Measurements from ENCODE around the gene VEGFB.

The VEGFB gene

DNA sequence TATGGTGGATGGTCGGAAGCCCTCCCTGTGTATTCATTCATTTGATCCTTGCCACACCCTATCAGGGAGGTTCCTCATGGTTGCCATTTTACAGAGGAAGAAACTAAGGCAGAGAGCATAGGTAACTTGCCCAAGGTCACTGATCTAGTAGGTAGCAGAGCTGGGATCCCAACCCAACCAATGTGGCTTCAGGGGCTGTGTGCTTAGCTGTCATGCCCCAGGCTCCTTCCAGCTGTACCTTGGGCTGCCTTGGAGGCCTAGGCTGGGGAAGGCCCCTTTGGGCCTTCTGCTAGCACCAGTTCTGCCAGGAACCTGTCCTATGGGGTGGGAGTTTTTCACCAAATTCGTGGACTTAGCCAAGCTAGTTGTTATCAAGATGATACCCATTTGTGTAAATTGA is 41.5 kb downstream of the VEGFB start:
- no peaks in the 10 kb centered on the region for H3K27me3 ChIP-seq (ENCODE audit: insufficient read depth, low read length)
- no peak overlapping the region for H3K27ac ChIP-seq (ENCODE audit: low read depth, low read length)
- WGBS: 77% methylated on average over 2 of the region's 2 CpGs
- H3K9me3 ChIP-seq (ENCODE audit: insufficient read depth, low read depth, low read length): no peaks in the 10 kb centered on the region
- peaks cover 12% of the 10 kb centered on the region; the same call in 1 of the 2 replicates for H3K4me1 ChIP-seq (ENCODE audit: insufficient read depth, low read length)
- peaks cover 24% of the 10 kb centered on the region for H3K36me3 ChIP-seq (ENCODE audit: insufficient read depth, low read length)
- no peak overlapping the region for H3K9ac ChIP-seq (ENCODE audit: low read depth, low read length)
- H3K4me3 ChIP-seq (ENCODE audit: low read length): no peak overlapping the region

DNA sequence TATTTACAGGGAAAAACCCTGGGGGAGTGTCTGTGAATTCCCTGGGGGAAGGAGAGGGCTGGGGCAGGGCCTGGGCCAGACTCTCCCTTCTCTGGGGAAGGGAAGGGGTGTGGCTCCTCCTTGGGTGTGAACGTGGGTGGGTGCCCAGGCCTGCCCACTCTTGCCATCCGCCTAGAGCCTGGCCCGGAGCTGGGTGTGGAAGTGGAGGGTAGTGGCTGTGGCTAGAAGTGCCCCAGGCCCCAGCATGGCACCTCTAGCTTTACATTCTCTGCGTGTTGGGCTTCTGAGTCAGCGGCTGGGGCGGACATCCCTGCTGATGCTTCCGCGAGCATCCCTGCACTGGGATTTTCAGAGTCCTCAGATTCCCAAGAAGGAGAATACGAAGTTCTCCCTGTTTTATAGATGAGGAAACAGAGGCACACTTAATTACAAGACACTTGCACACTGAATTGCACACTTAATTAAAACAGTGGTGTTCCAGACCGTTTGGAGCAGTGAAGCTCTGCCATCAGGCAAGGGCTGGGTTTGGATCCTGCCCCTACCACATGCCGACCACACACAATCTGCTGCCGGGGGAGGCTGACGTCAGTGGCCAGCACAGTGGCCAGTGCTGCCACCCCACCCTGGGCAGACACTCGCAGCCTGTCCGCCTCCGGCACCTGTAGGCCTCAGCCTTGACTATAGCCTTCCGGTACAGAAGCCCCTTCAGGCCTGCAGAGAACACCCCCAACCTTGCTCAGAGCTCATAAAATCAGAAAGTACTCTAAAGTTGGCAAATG is 42.5 kb downstream of the VEGFB start:
- Histone ChIP-seq H3K4me3 (ENCODE audit: low read length) (no peak overlapping the region), H3K27me3 (ENCODE audit: insufficient read depth, low read length) (no peaks in the 10 kb centered on the region), H3K9ac (ENCODE audit: low read depth, low read length) (no peak overlapping the region), H3K4me1 (ENCODE audit: insufficient read depth, low read length) (peaks cover 11% of the 10 kb centered on the region; the same call in 1 of the 2 replicates), H3K27ac (ENCODE audit: low read depth, low read length) (no peak overlapping the region), H3K9me3 (ENCODE audit: insufficient read depth, low read depth, low read length) (no peaks in the 10 kb centered on the region), H3K36me3 (ENCODE audit: insufficient read depth, low read length) (peaks cover 25% of the 10 kb centered on the region)
- WGBS: 88% methylated on average over 17 of the region's 17 CpGs

DNA sequence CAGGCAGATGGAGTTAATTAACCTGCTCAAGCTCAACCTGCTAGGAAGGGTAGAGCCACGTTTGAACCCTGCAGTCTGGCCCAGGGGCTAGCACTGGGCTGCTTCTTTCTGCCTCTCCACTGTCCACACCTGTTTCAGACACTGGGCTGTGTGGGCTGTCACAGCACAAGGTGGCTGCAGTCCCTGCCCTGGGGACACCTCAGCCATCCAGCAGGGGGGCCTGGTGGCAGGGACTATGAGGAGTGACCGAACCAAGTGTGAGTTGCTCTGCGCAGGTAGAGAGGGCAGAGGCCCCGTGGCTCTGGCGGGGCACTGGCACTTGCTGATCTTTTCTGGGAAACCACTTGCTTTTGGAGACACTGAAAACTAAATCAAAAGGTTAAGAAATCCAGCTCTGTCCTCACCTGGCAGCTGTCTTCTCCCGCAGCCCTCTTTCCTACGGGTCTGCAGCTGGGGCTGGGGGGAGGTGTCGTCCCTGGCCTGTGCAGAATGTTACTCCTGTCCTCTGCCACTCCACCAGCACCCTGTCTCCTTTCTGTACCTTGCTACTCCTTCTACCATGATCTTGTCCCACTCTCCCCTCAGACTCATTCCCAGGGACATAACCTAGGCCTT is 44.3 kb downstream of the VEGFB start:
- peaks cover 28% of the 10 kb centered on the region for H3K36me3 ChIP-seq (ENCODE audit: insufficient read depth, low read length)
- 84% methylated on average over 8 of the region's 8 CpGs for WGBS
- 0 out of 2 replicates have a peak, but pooled peaks cover 9% of the 10 kb centered on the region for H3K4me1 ChIP-seq (ENCODE audit: insufficient read depth, low read length)
- no peaks in the 10 kb centered on the region for H3K27me3 ChIP-seq (ENCODE audit: insufficient read depth, low read length)
- H3K27ac ChIP-seq (ENCODE audit: low read depth, low read length): no peak overlapping the region
- H3K4me3 ChIP-seq (ENCODE audit: low read length): no peak overlapping the region
- H3K9ac ChIP-seq (ENCODE audit: low read depth, low read length): no peak overlapping the region
- H3K9me3 ChIP-seq (ENCODE audit: insufficient read depth, low read depth, low read length): no peaks in the 10 kb centered on the region

DNA sequence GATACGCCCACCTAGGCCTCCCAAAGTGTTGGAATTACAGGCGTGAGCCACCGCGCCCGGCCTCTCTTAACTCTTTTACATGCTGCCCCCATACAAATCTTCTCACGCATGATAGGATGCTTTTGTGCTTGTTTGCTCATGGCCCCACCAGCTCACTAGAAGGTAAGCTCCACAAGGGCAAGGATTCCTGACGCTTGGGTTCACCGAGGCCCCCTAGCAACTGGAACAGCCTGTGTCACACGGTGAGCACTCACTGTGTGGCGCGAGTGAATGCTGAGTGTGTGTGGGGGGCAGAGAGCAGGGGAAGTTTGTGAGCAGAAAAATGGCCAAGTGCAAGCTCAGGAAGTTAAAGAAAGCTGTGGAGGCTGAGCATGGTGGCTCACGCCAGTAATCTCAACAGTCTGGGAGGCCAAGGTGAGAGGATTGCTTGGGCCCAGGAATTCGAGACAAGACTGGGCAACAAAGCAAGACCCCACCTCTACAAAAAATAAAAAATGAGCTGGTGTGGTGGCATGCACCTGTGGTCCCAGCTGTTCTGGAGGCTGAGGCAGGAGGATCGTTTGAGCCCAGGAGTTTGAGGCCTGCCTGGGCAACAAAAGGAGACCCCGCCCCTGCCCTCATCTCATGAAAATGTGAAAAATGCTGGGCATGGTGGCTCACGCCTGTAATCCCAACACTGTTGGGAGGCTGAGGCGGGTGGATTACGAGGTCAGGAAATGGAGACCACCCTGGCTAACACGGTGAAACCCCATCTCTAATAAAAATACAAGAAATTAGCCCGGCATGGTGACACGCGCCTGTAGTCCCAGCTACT is 47.8 kb downstream of the VEGFB start:
- WGBS: 95% methylated on average over 22 of the region's 22 CpGs
- Histone ChIP-seq H3K36me3 (ENCODE audit: insufficient read depth, low read length) (peaks cover 15% of the 10 kb centered on the region; the same call in 1 of the 2 replicates), H3K4me1 (ENCODE audit: insufficient read depth, low read length) (0 out of 2 replicates have a peak, but pooled peaks cover 6% of the 10 kb centered on the region), H3K27ac (ENCODE audit: low read depth, low read length) (no peak overlapping the region), H3K9me3 (ENCODE audit: insufficient read depth, low read depth, low read length) (no peaks in the 10 kb centered on the region), H3K9ac (ENCODE audit: low read depth, low read length) (no peak overlapping the region), H3K4me3 (ENCODE audit: low read length) (no peak overlapping the region), H3K27me3 (ENCODE audit: insufficient read depth, low read length) (peaks cover 11% of the 10 kb centered on the region; the same call in 1 of the 2 replicates)

DNA sequence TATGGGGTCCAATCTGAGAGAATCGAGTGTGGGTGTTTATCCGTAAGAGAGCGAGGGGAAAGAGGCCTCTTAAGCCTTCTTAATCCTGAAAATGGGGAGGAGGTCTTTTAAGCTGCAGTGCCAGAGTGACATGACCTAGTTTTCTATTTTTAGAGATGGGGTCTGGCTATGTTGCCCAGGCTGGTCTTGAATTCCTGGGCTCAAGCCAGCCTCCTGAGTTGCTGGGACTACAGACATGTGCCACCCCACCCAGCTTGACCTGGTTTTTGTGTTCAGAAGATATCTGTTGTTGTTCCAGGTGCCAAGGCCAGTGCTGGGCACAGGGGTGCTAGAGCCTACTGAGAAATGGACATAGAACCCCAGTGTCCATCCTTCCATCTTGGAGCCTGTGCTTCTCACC is 48.7 kb downstream of the VEGFB start:
- no peak overlapping the region for H3K9ac ChIP-seq (ENCODE audit: low read depth, low read length)
- peaks cover 11% of the 10 kb centered on the region; the same call in 1 of the 2 replicates for H3K27me3 ChIP-seq (ENCODE audit: insufficient read depth, low read length)
- 92% methylated on average over 3 of the region's 3 CpGs for WGBS
- 0 out of 2 replicates have a peak, but pooled peaks cover 6% of the 10 kb centered on the region for H3K4me1 ChIP-seq (ENCODE audit: insufficient read depth, low read length)
- no peak overlapping the region for H3K4me3 ChIP-seq (ENCODE audit: low read length)
- no peak overlapping the region for H3K27ac ChIP-seq (ENCODE audit: low read depth, low read length)
- H3K9me3 ChIP-seq (ENCODE audit: insufficient read depth, low read depth, low read length): no peaks in the 10 kb centered on the region
- peaks cover 10% of the 10 kb centered on the region; the same call in 1 of the 2 replicates for H3K36me3 ChIP-seq (ENCODE audit: insufficient read depth, low read length)

DNA sequence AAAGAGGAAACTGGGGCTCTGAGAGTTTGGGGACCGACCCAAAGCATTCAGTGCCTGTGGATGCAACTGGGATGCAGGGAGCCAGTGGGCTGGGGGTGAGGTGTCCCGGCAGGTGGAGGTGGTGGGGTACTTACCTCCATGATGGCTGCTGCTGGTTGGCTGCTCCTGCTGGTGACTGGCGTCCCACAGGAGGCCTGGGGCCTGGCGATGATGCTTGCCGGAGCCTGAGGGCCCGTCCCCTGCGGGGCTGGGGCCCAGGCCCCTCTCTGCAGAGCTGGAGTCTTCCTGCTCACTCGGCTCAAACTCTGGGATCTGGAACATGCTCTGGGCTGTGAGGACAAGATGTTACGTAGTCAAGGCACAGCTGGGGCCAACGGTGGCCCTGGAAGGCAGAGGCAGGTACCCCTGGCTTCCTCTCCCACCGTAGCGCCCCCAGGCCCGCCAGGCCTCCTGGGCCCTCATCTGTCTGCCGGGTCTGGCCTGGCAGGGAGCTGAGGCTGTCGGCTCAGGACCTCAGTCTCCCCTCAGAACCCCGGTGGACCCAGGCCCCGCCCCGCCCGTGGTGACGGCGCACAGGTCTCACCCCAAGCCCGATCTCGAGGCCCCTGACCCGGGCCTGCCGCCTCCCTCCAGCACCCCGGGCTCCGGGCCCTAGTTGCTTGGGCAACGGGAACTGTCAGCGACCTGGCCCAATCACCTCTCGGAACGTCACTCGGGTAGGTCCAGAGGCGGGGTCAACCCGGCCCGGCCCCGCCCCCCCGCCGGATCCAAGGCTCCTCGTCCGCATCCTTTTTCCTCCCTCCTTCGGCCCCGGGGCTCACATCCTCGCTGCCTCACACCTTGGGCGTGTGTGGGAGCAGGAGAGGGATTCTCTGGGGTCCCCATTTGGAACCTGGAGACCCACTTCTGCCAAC is 49.9 kb downstream of the VEGFB start, which contains the start of gene BAD:
Gene BAD, minus strand, starts transcription at position 618 of the 914 bp plus-strand sequence. Its CDS starts 297 bp downstream, at position 321.
- 0 out of 2 replicates have a peak, but pooled peaks cover 6% of the 10 kb centered on the region for H3K4me1 ChIP-seq (ENCODE audit: insufficient read depth, low read length)
- H3K36me3 ChIP-seq (ENCODE audit: insufficient read depth, low read length): peaks cover 3% of the 10 kb centered on the region; the same call in 1 of the 2 replicates
- H3K9ac ChIP-seq (ENCODE audit: low read depth, low read length): peak within 1 kb of the TSS; percentile 71
- no peaks in the 10 kb centered on the region for H3K9me3 ChIP-seq (ENCODE audit: insufficient read depth, low read depth, low read length)
- peaks cover 13% of the 10 kb centered on the region for H3K27me3 ChIP-seq (ENCODE audit: insufficient read depth, low read length)
- peak within 1 kb of the TSS; percentile 76; the same call in 1 of the 2 replicates for H3K27ac ChIP-seq (ENCODE audit: low read depth, low read length)
- 9% methylated on average over 40 of the region's 44 CpGs for WGBS
- peak within 1 kb of the TSS; percentile 71 for H3K4me3 ChIP-seq (ENCODE audit: low read length)

DNA sequence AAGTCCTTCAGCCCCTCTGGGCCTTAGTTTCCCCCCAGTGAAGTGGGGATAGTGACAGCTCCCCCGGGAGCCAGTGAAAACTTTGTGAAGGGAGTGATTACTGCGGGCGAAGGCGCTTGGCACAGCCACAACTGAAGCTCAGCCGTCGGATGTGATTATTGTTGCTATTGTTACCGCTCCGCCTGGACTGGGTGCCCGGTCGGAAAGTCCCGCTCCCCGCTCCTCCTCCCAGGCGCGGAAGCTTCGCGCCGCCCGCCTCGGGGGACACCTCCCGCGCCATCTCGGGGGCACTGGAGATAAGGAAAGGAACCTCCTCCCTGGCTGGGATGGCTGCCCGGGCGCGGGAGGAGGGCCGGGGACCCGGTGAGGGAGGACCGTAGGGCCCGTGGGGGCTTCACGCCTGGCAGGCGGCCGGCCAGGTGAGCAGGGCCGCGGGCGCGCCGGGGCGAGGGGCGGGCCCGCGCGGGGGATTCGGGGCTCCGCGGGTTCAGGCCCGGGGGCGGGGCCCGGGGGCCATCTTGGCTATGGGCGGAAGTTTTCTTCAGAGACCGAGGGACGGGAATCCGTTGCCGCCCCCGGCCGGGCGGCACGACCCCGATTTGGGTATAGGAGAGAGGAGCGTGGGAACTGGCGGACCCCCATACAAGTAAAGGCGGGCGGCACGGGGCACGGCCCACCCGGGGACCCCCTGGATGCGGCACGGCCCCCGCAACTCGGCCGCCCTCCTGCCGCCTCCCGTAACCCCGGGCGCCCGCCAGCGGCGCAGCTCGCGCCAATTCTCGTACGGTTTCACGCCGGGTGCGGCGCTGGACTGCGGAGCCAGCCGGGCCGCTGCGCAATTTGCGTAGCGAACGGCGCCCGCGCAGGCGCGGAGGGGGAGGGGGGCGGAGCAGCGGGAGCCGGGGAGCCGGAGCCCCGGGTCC is 50.8 kb downstream of the VEGFB start, which contains the start of gene GPR137:
Gene GPR137, plus strand, starts transcription at position 887 of the 923 bp plus-strand sequence. CDS start 677 bp downstream, outside the sequence.
- Histone ChIP-seq H3K9me3 (ENCODE audit: insufficient read depth, low read depth, low read length) (no peaks in the 10 kb centered on the region), H3K27ac (ENCODE audit: low read depth, low read length) (peak within 1 kb of the TSS; percentile 76; the same call in 1 of the 2 replicates), H3K4me3 (ENCODE audit: low read length) (peak within 1 kb of the TSS; percentile 71), H3K4me1 (ENCODE audit: insufficient read depth, low read length) (0 out of 2 replicates have a peak, but pooled peaks cover 6% of the 10 kb centered on the region), H3K27me3 (ENCODE audit: insufficient read depth, low read length) (peaks cover 22% of the 10 kb centered on the region), H3K9ac (ENCODE audit: low read depth, low read length) (peak within 1 kb of the TSS; percentile 71), H3K36me3 (ENCODE audit: insufficient read depth, low read length) (peaks cover 3% of the 10 kb centered on the region; the same call in 1 of the 2 replicates)
- WGBS: under 1% methylated on average over 102 of the region's 102 CpGs

DNA sequence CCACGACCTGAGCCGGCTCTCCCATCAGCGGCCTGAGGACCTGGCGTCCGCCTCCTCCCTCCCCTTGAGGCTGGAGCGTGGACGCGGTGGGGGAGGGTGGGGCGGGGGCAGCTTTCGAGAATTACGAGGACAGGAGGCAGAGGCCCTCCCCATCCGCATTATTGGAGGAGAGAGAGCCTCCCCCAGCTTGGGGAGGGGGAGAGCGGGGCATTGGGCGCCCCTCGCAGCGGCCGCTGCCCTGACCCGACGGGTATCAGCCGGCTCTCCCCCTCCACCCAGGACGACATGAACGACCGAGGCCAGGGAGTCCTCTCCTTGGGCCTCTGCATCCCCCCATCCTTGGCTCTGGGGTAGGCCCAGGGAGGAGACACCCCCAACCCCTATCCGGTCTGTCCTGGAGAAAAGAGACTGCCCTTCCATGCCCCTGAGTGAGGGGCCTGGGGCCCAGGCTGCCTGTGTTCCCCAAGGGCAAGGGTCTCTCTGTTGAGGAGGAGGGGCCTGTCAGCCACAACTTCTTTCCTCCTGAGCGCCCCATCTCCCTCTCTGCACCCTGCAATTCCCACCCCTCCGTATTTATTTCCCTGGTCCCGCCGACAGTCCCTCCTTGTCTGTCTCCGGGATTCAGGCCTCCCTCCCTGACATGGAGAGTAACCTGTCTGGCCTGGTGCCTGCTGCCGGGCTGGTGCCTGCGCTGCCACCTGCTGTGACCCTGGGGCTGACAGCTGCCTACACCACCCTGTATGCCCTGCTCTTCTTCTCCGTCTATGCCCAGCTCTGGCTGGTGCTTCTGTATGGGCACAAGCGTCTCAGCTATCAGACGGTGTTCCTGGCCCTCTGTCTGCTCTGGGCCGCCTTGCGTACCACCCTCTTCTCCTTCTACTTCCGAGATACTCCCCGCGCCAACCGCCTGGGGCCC is 51.8 kb downstream of the VEGFB start:
- 35% methylated on average over 34 of the region's 40 CpGs for WGBS
- peaks cover 31% of the 10 kb centered on the region for H3K27me3 ChIP-seq (ENCODE audit: insufficient read depth, low read length)
- H3K9ac ChIP-seq (ENCODE audit: low read depth, low read length): peak overlapping the region; percentile 5; the same call in 1 of the 2 replicates
- peaks cover 3% of the 10 kb centered on the region; the same call in 1 of the 2 replicates for H3K36me3 ChIP-seq (ENCODE audit: insufficient read depth, low read length)
- H3K9me3 ChIP-seq (ENCODE audit: insufficient read depth, low read depth, low read length): no peaks in the 10 kb centered on the region
- H3K27ac ChIP-seq (ENCODE audit: low read depth, low read length): no peak overlapping the region
- H3K4me3 ChIP-seq (ENCODE audit: low read length): peak overlapping the region; percentile 71
- 0 out of 2 replicates have a peak, but pooled peaks cover 6% of the 10 kb centered on the region for H3K4me1 ChIP-seq (ENCODE audit: insufficient read depth, low read length)

All from HUES64 (cell line).